Measurements from ENCODE around the gene ESPNL.

ESPNL gene

GRCh38 chr2:238098901-238099713 is 1.0 kb upstream of the ESPNL start:
- no peak for DNase-seq (ENCODE audit: low read depth)

- no peak for DNase-seq (ENCODE audit: low read depth)
These were observed 459 bp upstream of the ESPNL start for GRCh38 chr2:238099714-238100048.

GRCh38 chr2:238100821-238101771 is 956 bp downstream of the ESPNL start:
- no peak for DNase-seq (ENCODE audit: low read depth)

- no peak for DNase-seq (ENCODE audit: low read depth)
These were observed 2.0 kb downstream of the ESPNL start for GRCh38 chr2:238101891-238102841.

GRCh38 chr2:238102865-238103264 is 2.7 kb downstream of the ESPNL start:
- DNase-seq (ENCODE audit: low read depth): no peak

- DNase-seq (ENCODE audit: low read depth): no peak
These were observed 3.5 kb downstream of the ESPNL start for GRCh38 chr2:238103465-238104225.

- no peak for DNase-seq (ENCODE audit: low read depth)
These were observed 4.1 kb downstream of the ESPNL start for GRCh38 chr2:238104226-238104690.

GRCh38 chr2:238104691-238105371 is 4.7 kb downstream of the ESPNL start:
- DNase-seq (ENCODE audit: low read depth): no peak

GRCh38 chr2:238105506-238106338 is 5.6 kb downstream of the ESPNL start:
- no peak for DNase-seq (ENCODE audit: low read depth)

- no peak for DNase-seq (ENCODE audit: low read depth)
These were observed 6.2 kb downstream of the ESPNL start for GRCh38 chr2:238106339-238106697.

- DNase-seq (ENCODE audit: low read depth): no peak
These were observed 6.8 kb downstream of the ESPNL start for GRCh38 chr2:238106698-238107524.

GRCh38 chr2:238107525-238108422 is 7.6 kb downstream of the ESPNL start:
- DNase-seq (ENCODE audit: low read depth): no peak

GRCh38 chr2:238108423-238109183 is 8.5 kb downstream of the ESPNL start:
- DNase-seq (ENCODE audit: low read depth): no peak

GRCh38 chr2:238113611-238114010 is 13.5 kb downstream of the ESPNL start:
- no peak for DNase-seq (ENCODE audit: low read depth)

- no peak for DNase-seq (ENCODE audit: low read depth)
These were observed 14.2 kb downstream of the ESPNL start for GRCh38 chr2:238114331-238114841.

GRCh38 chr2:238114851-238115660 is 14.9 kb downstream of the ESPNL start:
- no peak for DNase-seq (ENCODE audit: low read depth)

All from T follicular helper cell (primary cell).